Left kidney (tissue), 8 donors: ENCODE data around the gene REEP6. TPM values are rescaled to one million over a fixed set of nuclear protein-coding genes. Genes with fewer than 3 reads are reported as not detected.

Source experiments
- DNase-seq: peaks from one replicate; pipeline ENCODE4 v3.0.0-alpha.2; 2013
- long read RNA-seq, 8 donors: transcript quantifications; one replicate each; lab custom pipeline, GENCODE V29; 2026
- polyA plus RNA-seq: library from polyadenylated mRNA; unstranded; fragments of 120-200 nt; gene quantifications from one replicate; pipeline ENCODE4 v1.2.1, GENCODE V29; 2013; ENCODE audit not compliant: insufficient read length

The REEP6 gene
- polyA plus RNA-seq, result 15.7 TPM
- long read RNA-seq, donor 1, transcript REEP6-201 (5 exons, 1,794 nt), result major isoform, 17 of 18 reads
- long read RNA-seq, donor 1, partial matches to known transcripts, result 0 of 18 reads
- long read RNA-seq, donor 1, other reads (novel, unspliced or antisense), result 0 of 18 reads
- long read RNA-seq, donor 2, transcript REEP6-201 (5 exons, 1,794 nt), result major isoform, 16 of 16 reads
- long read RNA-seq, donor 2, partial matches to known transcripts, result 0 of 16 reads
- long read RNA-seq, donor 2, other reads (novel, unspliced or antisense), result 0 of 16 reads
- long read RNA-seq, donor 3, transcript REEP6-201 (5 exons, 1,794 nt), result major isoform, 11 of 12 reads
- long read RNA-seq, donor 3, partial matches to known transcripts, result 0 of 12 reads
- long read RNA-seq, donor 3, other reads (novel, unspliced or antisense), result 0 of 12 reads
- long read RNA-seq, donor 4, partial matches to known transcripts, result 0 of 1 reads
- long read RNA-seq, donor 4, other reads (novel, unspliced or antisense), result 0 of 1 reads
- long read RNA-seq, donor 5, transcript REEP6-201 (5 exons, 1,794 nt), result major isoform, 23 of 24 reads
- long read RNA-seq, donor 5, partial matches to known transcripts, result 0 of 24 reads
- long read RNA-seq, donor 5, other reads (novel, unspliced or antisense), result 0 of 24 reads
- long read RNA-seq, donor 6, transcript REEP6-201 (5 exons, 1,794 nt), result major isoform, 17 of 24 reads
- long read RNA-seq, donor 6, partial matches to known transcripts, result 7 of 24 reads
- long read RNA-seq, donor 6, other reads (novel, unspliced or antisense), result 0 of 24 reads
- long read RNA-seq, donor 7, transcript REEP6-201 (5 exons, 1,794 nt), result major isoform, 5 of 5 reads
- long read RNA-seq, donor 7, partial matches to known transcripts, result 0 of 5 reads
- long read RNA-seq, donor 7, other reads (novel, unspliced or antisense), result 0 of 5 reads
- long read RNA-seq, donor 8, transcript REEP6-201 (5 exons, 1,794 nt), result major isoform, 6 of 6 reads
- long read RNA-seq, donor 8, partial matches to known transcripts, result 0 of 6 reads
- long read RNA-seq, donor 8, other reads (novel, unspliced or antisense), result 0 of 6 reads

DNA sequence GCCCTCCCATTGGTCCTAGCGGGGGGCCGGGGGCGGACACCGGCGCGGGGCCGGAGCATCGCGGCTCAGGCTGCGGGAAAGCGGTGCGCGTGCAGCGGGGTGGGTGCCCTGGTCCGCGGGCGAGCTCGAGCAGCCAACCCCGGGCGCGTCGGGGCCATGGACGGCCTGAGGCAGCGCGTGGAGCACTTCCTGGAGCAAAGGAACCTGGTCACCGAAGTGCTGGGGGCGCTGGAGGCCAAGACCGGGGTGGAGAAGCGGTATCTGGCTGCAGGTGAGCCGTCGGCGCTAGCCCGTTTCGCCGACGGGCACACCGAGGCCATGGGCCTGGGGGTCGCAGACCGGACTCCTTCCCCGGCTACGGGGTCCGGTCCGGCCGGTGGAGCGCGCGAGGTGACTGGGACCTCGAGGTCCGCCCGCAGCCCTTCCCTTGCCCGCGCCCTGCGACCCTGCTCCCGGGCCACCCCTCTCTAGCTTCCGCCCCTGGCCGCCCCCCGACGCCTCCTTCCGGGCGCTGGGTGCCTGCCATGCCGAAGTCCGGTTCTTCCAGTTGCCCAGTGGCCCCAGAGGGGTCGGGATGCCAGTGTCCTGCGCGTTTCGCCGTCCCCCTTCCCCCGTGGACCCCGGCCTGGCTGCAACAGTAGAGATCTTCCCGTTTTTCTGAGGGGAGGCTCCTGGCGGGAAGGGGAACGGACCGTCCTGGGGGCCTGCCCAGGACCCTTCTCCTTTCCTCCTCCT lies at the start of gene REEP6:
REEP6 (plus strand) TSS at position 68 of the 735 bp plus-strand sequence; CDS start at position 157, 89 bp downstream.
- DNase-seq, result no peak

DNA sequence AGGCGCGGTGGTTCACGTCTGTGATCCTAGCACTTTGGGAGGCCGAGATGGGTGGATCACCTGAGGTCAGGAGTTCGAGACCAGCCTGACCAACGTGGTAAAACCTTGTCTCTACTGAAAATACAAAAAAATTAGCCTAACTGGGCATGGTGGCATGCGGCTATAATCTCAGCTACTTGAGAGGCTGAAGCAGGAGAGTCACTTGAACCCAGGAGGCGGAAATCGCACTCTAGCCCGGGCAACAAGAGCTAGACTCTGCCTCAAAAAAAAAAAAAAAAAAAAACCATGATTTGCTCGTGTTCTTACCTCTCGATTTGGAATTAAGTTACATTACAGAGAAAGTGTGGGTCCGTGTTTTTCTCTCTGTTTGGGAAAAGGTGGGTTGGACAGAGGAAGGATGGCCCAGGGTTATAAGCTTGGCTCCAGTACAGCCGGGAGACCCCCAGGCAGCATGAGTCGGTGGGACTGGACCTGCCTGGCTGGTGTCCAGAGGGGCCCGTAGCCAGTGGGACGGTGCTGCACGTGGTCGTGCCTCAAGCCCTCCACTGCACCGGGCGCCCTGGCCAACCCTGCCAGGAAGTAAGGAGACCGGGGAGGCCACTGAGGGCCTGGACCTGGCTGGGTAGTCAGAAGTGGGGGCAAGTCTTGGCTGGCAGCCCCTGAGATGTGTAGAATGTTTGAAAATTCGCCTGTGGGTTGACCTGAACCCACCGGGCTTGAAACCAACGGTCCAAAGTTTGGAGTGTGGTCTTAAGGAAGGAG lies 49.1 kb upstream of the REEP6 start:
- DNase-seq, result no peak

DNA sequence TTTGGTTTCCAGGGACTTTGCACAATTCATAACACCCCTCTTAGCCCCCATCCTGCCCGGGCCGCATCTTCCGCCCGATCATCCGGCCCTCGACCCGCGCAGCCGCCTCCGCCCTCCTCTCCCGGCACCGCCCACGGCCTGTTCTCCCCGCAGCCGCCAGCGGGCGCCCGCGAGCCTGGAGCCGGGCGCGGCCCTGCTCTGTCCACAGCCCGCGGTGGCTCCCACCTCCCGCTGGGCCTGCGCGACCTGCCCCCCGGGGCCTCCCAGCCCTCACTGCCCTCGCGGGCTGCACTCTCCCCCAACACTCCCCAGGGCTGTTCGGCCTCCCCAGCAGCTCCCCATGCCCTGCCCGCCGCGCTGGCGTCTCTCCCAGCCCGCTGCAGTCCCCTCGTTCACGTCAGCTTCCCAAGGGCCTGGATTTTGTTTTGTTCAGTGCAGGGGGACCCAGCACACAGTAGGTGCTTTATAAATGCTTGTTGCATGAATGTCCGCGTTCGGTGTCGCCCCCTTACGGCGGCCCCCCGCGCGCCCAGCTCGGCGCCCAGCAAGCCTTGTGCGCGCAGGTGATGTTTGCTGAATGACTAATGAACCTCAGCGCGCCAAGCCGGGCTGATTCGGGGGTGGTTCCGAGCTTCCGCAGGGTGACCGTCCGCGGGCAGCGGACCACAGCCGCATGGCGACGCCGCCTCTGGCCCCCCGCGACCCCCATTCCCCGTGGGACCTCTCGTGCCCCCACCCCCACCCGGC lies 45.6 kb upstream of the REEP6 start:
- DNase-seq, result no peak

DNA sequence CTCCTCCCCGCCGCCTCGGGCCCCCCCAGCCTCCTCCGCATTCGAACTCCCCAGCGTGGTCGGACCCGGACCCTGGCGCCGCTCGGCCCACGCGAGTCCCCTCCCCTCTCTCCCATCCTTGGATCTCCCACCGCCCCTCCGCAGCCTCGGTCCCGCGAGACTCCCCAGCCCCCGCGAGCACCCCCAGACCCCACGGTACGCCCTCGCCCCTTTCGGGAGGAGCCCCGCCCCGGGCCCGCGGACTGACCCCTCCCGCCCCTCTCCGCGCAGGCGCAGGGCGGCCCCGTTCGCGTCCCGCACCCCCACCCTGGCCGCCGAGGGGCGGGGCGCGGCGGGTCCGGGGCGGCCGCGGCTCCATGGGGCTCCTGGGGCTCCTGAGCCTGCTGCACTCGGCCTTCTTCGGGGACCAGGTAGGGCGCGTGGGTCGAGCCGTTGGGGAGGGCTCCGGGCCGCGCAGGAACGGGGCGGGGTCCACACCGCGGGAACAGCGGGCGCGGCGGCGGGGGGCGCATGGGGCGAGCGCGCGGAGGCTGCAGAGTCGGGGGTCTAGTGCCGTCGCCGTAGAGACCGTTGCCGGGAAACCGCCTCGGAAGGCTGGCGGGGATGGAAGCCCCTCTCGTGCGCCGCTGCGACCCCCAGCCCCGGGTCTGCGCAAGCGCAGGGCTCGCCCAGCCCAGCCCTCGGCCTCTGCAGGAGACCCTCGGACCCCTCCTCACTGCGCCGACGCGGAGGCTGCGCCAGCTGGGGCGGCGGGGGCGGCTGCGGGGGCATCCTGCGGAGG lies 44.9 kb upstream of the REEP6 start:
- DNase-seq, result no peak

DNA sequence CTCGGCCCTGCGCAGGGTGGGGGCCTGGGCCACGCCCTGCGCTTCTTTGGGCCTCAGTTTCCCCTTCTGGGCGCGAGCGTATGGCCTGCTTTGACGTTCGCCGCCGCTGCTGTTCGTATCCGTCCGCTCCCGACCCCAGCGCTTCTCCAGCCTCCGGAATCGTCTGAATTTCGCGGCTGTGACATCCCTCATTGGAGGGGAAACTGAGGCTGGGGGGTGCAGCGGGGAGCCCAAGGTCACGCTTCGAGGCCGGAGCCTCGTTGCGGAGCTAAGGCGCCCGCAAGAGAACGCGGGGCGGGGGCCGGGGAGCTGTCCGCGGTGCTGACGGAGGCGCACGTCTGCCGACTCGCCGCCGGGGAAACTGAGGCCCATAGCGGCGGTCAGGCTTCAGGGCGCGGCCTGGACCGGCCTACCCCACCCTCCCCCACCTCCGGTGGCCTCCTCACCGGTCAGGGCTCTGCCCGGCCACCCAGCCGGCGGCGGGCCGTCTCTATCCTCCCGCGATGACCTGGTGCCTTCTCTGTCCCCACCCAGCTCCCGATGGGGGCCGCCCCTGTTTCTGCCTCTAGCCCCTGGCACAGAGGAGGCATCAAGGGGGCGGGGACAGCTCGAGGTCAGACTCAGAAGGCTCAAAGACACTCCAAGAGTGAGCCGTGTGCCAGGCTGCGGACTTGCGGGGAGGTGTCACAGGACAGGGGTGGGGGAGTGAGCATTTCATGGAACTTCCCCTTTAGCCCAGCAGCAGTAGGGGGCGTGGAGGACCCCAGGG lies 44.1 kb upstream of the REEP6 start:
- DNase-seq, result no peak

DNA sequence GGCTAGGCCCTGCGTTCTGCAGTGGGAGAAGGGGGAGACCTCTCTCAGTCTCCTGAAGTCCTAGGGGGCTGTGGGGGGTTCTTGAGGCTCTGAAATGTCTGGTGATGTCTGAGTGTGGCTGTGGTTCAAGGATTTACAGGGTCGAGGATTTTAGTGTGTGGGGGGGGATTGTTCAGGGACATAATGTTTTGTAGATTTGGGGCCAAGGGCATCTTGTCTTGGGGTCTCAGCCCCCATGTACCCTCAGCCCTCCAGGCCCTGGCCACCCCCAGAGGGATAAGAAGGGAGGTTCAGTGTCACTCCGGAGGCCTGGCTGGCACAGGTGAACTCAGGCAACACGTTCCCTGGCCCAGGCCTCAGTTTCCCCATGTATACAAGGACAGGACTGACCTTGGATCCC lies 43.5 kb upstream of the REEP6 start:
- no peak for DNase-seq

DNA sequence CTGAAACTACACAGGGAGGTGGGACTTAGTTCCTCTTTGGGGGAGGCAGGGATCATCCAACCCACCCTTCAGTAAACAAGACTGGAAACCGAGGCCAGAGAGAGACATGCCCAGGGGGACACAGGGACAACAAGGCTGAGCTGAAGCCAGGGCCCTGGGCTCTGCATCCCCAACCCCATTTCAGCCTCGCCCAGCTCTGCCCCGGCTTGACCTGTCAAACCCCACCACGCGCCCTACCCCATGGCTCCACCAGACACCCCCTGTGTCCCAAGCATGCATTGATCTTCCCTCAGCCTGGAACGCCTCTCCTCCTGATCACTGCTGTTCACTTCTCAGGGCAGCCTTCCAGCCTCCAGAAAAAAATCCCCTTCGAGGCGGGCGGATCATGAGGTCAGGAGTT lies 43.0 kb upstream of the REEP6 start:
- DNase-seq, result no peak

DNA sequence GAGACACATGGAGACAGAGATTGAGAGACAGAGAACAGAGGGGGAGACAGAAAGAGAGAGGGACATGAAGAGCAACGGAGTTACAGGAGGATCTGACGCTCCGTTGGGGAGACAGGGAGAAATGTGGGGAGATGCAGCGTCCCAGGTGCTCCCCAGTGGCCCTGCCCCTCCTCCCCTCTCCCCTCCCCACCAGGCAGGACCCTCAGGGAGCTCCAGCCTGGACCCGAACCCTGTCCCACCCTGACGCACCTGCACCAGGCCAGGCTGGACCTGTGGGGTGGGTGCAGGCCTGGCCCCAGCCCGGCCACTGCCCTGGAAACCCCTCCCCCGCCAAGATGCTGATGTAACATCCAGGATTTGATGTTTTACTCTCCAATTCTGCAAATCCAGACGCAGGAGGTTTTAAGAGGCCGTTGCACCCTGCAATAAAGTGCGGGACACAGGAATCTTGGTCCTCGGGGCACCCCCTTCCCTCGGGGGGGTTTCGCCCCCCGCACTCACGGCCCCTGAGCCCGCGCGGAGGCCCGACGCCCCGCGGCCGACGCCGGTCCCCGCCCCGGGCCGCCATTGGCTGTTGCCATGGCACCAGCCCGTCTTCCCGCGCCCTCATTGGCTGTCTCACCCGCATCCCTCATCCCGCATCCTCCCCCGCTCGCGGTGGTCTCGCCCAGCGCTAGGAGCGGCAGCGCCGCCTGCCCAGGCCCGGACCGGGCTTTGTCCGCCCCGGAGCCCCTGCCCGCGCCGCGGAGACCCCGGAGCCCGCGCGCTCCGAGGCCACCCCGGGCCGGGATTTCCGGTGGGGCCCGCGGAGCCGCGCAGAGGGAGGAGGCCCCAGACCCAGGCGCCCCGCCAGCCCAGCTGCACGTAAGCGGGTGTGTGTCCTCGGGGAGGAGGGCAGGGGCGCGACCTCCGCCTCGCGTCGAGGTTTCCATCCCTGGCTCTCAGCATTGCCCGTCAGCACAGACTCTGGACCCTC lies 41.2 kb upstream of the REEP6 start, which contains the start of gene APC2:
APC2 (plus strand) TSS at position 655 of the 976 bp plus-strand sequence. CDS start 2,881 bp downstream, outside the sequence.
- no peak for DNase-seq

DNA sequence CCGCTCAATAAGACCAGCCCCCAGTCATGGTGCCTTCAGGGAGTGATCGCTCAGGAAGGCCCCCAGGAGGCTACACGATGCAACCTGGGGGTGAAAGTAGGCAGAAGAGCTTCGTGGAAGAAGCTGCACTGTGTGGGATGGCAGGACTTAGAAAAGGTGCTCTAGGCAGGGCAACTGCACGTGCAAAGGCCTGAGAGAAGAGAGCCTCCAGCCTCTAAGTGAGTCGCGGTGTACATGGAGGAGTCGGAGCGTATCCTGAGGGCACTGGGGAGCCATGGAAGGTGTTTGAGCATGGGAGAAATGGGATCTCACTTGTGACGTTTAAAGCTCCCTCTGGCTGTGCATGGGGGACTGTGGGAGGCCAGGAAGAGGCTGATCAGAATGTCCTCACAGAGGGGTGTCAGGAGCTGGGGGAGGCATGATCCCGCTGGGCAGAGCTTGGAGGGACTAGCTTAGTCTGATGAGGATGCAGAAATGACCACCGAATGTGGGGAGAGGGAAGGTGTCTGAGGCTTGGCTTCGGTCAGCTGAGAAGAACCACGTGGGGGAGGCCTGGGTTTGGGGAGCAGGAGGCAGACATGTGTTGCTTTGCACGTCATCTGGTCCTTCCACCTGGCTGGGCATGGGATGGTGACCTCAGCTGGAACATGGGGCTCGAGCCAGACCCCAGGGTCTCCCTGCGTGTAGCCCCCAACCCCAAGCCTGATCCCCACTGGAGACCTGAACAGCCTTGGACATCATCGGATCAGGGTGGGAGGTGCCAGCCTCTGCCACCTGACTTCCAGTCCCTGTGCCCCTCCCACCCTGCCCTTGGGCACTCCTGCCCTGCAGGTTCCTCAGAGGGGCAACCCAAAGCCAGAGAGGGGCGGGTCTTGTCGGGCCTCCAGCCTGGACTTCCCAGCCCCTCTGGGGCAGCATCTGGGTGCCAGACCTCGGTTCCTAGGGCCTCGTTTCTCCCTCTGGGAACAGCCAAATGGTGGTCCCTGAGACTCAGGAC lies 39.9 kb upstream of the REEP6 start:
- DNase-seq, result no peak

DNA sequence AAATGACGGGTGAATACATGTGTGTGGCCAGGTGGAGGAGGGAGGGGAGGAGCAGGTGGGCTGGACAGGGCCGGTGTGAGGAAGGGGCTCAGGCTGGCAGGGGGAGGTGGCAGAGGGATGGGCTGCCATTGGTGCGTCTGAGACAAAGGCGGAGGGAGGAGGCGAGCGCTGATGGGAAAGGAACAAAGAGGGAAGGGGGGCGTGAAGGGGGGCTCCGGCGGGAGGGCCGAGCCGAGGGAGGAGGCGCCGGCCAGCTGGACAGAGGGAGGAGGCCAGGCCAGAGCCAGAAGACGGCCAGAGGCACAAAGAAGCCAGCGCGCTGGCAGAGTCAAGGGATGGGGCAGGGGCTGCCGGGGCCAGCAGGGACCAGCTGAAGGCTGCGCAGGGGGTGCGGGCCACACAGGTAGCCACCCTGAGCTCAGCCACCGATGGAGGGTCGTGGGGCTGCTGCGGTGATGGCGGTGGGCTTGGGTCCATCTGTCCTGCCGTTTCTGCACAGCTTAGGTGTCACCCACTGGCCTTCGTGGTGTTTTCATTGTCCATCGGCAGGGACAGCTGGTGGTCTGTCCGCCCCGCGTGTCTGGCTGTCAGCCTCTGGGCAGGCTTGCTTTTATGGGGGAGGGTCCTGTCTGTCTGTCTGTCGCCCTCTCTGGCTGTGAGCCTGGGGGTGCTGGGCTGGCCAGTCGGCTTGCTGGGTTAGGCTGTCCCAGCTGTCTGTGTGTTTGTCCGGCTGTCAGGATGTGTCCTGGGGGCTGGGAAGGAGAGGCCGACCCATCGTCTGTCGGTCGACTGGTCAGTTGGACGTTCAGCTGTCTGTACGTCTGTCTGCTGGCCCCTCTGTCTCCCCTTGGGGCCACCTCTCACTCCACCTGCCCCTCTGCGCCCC lies 38.8 kb upstream of the REEP6 start:
- DNase-seq, result no peak

DNA sequence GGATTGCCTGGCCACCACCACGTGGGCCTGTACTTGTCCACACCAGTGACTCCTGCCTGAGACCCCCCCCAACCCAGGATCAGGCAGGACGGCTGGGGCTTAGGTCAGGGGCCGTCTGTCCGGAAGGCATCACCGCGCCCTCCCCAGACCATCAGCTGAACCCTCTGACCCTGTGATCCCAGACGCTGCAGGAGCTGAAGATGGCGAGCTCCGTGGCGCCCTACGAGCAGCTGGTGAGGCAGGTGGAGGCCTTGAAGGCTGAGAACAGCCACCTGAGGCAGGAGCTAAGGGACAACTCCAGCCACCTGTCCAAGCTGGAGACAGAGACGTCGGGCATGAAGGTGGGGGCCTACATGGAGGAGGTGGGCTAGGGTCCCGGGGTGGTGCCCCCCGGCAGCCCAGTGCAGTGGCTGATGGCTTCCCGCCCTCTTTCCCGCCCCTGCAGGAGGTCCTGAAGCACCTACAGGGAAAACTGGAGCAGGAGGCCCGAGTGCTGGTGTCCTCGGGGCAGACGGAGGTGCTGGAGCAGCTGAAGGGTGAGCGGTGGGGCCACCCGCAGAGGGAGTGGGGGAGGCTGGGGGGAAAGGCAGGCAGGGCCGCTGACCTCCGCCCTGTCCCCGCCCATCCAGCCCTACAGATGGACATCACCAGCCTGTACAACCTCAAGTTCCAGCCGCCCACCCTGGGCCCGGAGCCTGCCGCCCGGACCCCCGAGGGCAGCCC lies 38.0 kb upstream of the REEP6 start:
- no peak for DNase-seq

DNA sequence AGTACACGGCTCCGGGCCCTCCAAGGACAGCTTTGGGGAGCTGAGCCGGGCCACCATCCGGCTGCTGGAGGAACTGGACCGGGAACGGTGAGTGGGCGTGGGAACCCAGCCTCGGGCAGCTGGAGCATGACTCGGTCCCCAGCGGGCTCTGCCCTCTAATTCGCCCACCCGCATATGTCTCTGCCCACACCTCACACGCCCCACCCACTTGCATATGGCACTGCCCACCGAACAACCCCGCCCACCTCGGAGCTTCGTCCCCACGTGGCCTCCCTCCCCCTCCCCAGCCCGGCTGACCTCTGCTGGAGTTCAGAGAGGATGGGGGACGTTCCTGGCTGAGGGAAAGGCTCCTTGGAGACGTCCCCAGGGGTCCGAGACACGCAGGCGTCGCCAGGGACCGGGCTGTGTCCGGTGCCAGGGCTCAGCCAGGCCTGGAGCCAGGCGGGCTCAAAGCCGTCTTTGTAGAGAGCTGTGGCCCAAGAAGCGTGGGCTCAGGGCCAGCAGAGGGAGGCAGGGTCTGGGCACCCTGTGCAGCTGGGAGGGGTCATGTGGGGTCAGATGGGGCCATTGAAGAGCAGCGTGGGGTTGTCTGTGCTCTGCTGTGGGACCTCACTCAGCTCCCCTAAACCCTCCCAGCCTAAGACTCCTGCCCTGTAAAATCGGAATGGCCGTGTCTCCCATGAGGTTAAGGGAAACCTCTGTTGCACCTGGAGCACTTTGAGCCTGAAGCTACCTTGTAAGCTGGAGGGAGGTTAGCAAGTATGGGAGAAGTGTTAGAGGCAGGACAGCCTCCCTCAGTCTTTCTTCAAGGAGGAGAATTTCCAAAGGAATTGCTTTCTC lies 37.2 kb upstream of the REEP6 start:
- no peak for DNase-seq

DNA sequence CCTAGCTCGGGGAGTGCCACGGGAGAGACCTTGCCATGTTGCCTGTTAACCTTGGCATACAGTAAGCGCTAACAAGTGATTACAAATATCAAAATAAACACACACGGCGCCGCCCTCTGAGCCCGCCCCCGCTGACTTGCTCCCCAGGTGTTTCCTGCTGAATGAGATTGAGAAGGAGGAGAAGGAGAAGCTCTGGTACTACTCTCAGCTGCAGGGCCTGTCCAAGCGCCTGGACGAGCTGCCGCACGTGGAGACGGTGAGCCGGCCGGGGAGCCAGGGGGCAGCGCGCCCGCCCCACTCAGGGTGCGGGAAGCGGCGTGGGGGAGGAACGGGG lies 36.0 kb upstream of the REEP6 start:
- no peak for DNase-seq
